Psoas muscle (tissue), 8 donors: ENCODE data around the gene TMPRSS15. TPM values are rescaled to one million over a fixed set of nuclear protein-coding genes. Genes with fewer than 3 reads are reported as not detected.

Experiments used
- ATAC-seq, 4 donors: fragments of 200-7000 bp; cut with Tn5 transposase; one replicate each; pipeline ENCODE4 v1.9.1; 2020; ENCODE audit warnings: moderate library complexity in 3 of 4, mild to moderate bottlenecking in 2 of 4
- DNase-seq, 2 donors: peaks; one replicate each; pipeline ENCODE4 v3.0.0-alpha.2; 2020
- H3K27ac ChIP-seq: fragments of 200-600 bp; one replicate; pipeline ENCODE4 v1.8.0; 2022
- H3K27me3 ChIP-seq, 3 donors: fragments of 200-600 bp in 1 of 3; one replicate each; pipeline versions ENCODE4 v1.6.1 to v1.8.0; 2013 to 2022; ENCODE audit warnings: low read length in 2 of 3, mild to moderate bottlenecking in 2 of 3, moderate library complexity in 1 of 3; ENCODE audit not compliant: insufficient read depth in 3 of 3
- H3K36me3 ChIP-seq, 2 donors: fragments of 200-600 bp in 1 of 2; one replicate each; pipeline versions ENCODE4 v1.6.1 to v1.8.0; 2013 to 2022; ENCODE audit warnings: low read depth in 1 of 2, mild to moderate bottlenecking in 1 of 2, moderate library complexity in 1 of 2; ENCODE audit not compliant: insufficient read depth in 1 of 2
- H3K4me1 ChIP-seq: fragments of 200-600 bp; one replicate; pipeline ENCODE4 v1.8.0; 2022
- H3K4me3 ChIP-seq: fragments of 200-600 bp; one replicate; pipeline ENCODE4 v1.8.0; 2022; ENCODE audit warnings: mild to moderate bottlenecking
- H3K9me3 ChIP-seq: fragments of 200-600 bp; one replicate; pipeline ENCODE4 v1.8.0; 2022
- CTCF ChIP-seq: fragments of 200-600 bp; IDR thresholded peaks from one replicate; pipeline ENCODE4 v1.8.0; 2022; ENCODE audit warnings: antibody characterized with exemption
- WGBS, 3 donors: extraction: QIAGEN DNeasy Blood & Tissue Kit; methylation state at CpG; one replicate each; pipeline versions ENCODE4 v1.1.6 to v1.1.7; 2013; 5-methylcytosine and 5-hydroxymethylcytosine counted together
- intact Hi-C, 2 donors: fragments of 100-400 bp; cut with DNase I; formaldehyde crosslinking; loops; one replicate each; pipeline versions ENCODE4 v1.11.0 to v1.14.2; 2022
- long read RNA-seq, 2 donors: library from polyadenylated mRNA; unstranded; transcript quantifications; one replicate each; pipeline ENCODE4 v2.0.0, GENCODE V29; 2021
- polyA plus RNA-seq, 3 donors: library from polyadenylated mRNA; stranded (reverse); fragments of 200-250 nt; gene quantifications; one replicate each; pipeline ENCODE4 v1.2.3, GENCODE V29; 2013
- total RNA-seq, 4 donors: library from RNA; stranded (reverse); fragmentation: NEBNext Ultra II Directional in 2 of 4; extraction: Animal tissue kit (Norgen Biotek cat#: 25700) in 2 of 4; gene quantifications; one replicate each; pipeline versions ENCODE4 v1.2.1 to v1.2.4, GENCODE V29; 2021 to 2023
- donor health status: healthy with polysubstance abuse.
- donor health status: DM: no; HTN: no; CAD: no; lungs with moderate emphysema.
- donor health status: Bipolar disorder and iron deficiency.
- donor health status: healthy.
- donor health status: DM: yes; HTN: yes; CAD: no.
- donor health status: DM: no; HTN: no; CAD: no.
- donor health status: DM: no; HTN: no; CAD: no.
- donor health status: DM: yes; HTN: yes; CAD: no.

The TMPRSS15 gene
- total RNA-seq (not detected), polyA plus RNA-seq (under 1 TPM in 1 of 3 donors, not detected in 2; 0.04 TPM)
- long read RNA-seq, donor 1: 0 reads
- long read RNA-seq, donor 2: 0 reads

GRCh38 chr21:18403735-18404450 lies at the start of gene TMPRSS15:
TMPRSS15 (minus strand) TSS chr21:18403785; CDS start chr21:18403622, 163 bp downstream.
- TF ChIP-seq CTCF: no peak
- ATAC-seq (no peak), DNase-seq (no peak)
- Histone ChIP-seq H3K36me3 (no peaks in the 10 kb centered on the region), H3K4me3 (no peak within 1 kb of the TSS), H3K4me1 (no peaks in the 10 kb centered on the region), H3K9me3 (no peaks in the 10 kb centered on the region), H3K27me3 (no peaks in the 10 kb centered on the region), H3K27ac (no peak within 1 kb of the TSS)
- 80 to 86% (median 85%) methylated on average over 1 of the region's 1 CpG for WGBS, 3 donors
- intact Hi-C loops: no loop called here

- no peaks in the 10 kb centered on the region for H3K4me1 ChIP-seq
- H3K36me3 ChIP-seq: no peaks in the 10 kb centered on the region
- DNase-seq (no peak), ATAC-seq (no peak)
- no peak overlapping the region for H3K4me3 ChIP-seq
- no peaks in the 10 kb centered on the region for H3K9me3 ChIP-seq
- H3K27ac ChIP-seq: no peak overlapping the region
- WGBS, 3 donors: 85 to 95% (median 89%) methylated on average over 2 of the region's 2 CpGs
- intact Hi-C loops: no loop called here
- no peaks in the 10 kb centered on the region for H3K27me3 ChIP-seq
- TF ChIP-seq CTCF: no peak
Measured at GRCh38 chr21:18451670-18452069, 48.1 kb upstream of the TMPRSS15 start.

- WGBS, 3 donors: 63 to 65% (median 65%) methylated on average over 8 of the region's 8 CpGs
- no peaks in the 10 kb centered on the region for H3K36me3 ChIP-seq
- TF ChIP-seq CTCF: no peak
Measured at GRCh38 chr21:18449605-18450550, 46.3 kb upstream of the TMPRSS15 start.

GRCh38 chr21:18443701-18444100 lies 40.1 kb upstream of the TMPRSS15 start:
- H3K4me3 ChIP-seq: no peak overlapping the region
- ATAC-seq: no peak
- no peak for DNase-seq
- no peaks in the 10 kb centered on the region for H3K4me1 ChIP-seq
- no peak for TF ChIP-seq CTCF
- 75 to 87% (median 77%) methylated on average over 6 of the region's 6 CpGs for WGBS, 3 donors
- no peak overlapping the region for H3K27ac ChIP-seq
- no peaks in the 10 kb centered on the region for H3K9me3 ChIP-seq
- no peaks in the 10 kb centered on the region for H3K36me3 ChIP-seq
- H3K27me3 ChIP-seq: no peaks in the 10 kb centered on the region
- intact Hi-C loops: no loop called here

More at GRCh38 chr21:18449605-18450550, 46.3 kb upstream of the TMPRSS15 start:
- H3K4me1 ChIP-seq: no peaks in the 10 kb centered on the region
- no peak for DNase-seq
- no peak for ATAC-seq
- H3K27ac ChIP-seq: no peak overlapping the region
- H3K27me3 ChIP-seq: no peaks in the 10 kb centered on the region
- intact Hi-C loops: no loop called here
- H3K9me3 ChIP-seq: no peaks in the 10 kb centered on the region
- no peak overlapping the region for H3K4me3 ChIP-seq
